GM19395 (cell line): ENCODE results near the gene LATS2.

Source experiments
- ATAC-seq: cut with Tn5 transposase; IDR thresholded peaks from one replicate; pipeline ENCODE4 v1.9.1; 2021; ENCODE audit warnings: mild to moderate bottlenecking, moderate library complexity; ENCODE audit not compliant: unreplicated experiment

LATS2 gene

GRCh38 chr13:21020176-21020575 lies 41.2 kb downstream of the LATS2 start:
- no peak for ATAC-seq

- ATAC-seq = no peak
These were observed 43.2 kb downstream of the LATS2 start for GRCh38 chr13:21018220-21018619.

DNA sequence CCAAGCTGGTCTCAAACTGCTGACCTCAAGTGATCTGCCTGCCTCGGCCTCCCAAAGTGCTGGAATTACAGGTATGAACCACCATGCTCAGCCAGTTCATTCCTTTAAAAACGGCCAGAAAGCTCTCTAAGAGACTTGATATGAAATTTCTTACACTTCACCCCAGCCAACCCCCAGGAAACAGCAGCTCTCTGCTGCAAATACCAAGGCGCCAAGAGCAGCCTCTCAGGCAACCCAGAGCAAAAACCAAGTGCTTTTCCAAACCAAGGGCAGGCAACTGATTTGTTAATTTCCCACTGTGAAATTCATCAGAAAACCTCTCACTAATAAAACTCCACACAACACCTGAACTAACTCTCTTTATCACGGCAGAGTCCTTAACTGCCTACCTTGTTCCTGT lies 44.9 kb downstream of the LATS2 start:
- ATAC-seq = no peak

DNA sequence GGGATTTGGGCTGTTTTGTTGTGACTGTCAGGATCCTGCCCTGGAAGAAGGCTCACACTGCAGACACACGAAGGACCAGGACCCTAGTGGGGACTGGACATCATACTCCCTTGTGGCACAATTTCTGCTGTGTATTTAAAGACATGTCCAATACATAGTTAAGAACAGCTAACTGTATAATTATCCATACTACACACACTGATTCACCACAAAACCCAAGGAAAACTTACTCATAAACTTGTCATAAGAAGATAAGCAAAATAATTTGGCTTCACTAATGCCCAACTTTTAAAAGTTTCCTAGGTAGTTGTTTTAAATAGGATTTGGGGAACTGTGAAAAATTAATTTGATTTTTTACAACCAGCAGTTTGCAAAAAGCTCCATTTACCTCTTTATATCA lies 46.1 kb downstream of the LATS2 start:
- ATAC-seq = no peak

DNA sequence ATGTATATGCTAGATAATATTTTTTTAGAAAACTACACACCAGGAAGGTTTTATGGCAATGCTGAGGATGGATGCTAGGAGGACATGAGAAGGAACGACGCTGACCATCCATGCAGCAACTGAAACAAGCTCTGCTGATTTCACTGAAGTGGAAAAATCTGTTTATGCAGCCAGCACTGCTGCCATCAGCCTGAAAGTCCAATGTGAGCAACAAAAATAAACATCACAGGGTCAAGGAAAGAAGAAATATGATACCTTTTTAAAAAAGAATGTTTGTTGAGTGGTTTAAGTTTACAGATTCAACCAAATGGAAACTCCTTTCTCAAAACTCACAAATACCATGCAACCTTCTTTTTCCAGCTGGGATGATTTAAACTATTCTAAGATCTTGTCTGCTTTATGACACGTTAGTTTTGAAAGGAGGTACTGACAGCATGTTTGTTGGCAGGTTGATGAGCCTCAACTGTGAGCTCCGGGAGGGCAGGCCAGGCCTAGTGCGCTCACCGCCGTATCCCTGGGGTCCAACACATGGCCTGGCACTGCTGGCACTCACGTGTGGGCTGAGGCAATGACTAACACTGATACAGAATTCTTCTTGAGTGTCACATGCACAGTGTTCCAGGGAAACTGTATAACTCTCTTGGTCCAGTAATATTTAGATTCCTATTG lies 46.8 kb downstream of the LATS2 start:
- ATAC-seq = no peak

DNA sequence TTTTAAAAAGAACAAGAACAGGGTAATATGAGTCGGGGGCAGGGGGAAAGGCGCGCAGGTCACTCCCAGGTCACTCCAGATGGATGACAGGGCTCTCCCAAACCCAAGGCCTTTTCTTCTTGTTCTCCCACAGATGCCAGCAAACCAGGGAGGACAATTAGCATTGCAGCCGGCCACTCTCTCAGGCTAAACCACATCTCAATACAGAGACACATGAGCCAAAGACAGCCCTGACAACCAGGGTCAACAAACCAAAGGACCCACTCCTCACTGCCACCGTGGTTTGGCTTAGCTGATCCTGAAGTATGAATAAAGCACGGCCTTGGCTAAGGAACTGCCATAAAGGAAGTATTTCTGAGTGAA lies 47.3 kb downstream of the LATS2 start:
- ATAC-seq = no peak

DNA sequence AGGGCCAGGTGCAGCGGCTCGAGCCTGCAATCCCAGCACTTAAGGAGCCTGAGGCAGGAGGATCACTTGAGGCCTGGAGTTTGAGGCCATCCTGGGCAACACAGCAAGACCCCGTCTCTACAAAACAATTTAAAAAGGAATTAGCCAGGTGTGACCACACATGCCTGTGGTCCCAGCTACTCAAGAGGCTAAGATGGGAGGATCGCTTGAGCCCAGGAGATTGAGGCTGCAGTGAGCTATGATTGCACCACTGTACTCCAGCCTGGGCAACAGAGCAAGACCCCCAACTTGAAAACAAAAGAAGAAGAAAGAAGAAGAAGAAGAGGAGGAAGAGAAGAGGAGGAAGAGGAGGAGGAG lies 47.7 kb downstream of the LATS2 start:
- no peak for ATAC-seq

DNA sequence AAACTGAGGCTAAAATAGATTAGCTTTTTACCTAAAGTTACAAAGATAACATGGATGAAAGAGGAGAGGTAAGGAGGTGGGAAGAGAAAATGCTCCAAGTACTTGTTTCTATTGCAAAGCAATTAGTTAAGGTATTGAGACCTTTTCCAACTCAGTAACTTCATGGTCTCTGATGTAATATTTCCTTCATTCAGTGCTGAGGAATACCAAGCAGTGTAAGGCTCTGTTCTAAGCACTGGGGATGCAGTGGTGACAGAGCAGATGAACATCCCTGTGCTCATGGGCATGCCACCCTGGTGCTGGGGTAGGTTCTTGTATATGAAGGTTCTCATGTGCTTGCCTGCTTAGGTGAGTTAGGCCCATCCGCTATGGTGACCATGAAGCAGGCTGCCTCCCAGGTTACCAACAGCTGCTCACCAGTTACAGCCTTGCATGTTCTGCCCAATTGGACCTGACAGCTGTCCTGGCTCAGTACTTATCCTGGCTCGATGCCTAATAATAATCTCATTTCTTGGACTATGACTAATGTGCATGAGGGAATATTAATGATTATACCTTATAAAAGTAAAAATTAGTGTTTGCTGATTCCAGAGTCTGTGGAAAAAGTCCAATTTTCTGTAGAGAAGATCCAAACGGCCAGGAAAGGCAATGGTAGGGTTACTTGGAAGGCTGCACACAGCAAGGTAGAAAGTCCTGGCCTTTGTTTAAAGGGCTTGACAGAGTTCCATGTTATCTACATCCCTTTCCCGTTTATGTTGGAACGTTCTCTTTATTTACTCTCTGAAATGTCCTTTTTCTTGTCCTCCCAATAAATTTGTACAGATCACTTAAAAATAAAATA lies 48.3 kb downstream of the LATS2 start:
- no peak for ATAC-seq

DNA sequence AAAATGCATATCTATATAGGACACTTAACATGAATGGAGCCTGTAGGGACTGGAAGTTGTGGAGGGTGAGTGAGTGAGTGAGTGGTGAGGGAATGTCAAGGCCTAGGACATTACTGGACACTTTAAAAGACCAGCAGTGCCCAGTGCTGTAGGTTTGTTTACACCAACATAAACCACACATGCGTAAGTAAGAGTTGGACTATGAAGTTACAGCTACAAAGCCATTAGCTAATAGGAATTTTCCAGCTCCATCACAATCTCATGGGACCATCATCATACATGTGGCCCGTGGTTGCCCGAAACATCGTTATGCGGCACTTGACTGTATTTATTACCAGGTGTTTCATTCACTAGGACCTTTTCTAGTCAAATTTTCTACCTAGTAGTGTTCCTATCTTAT lies 49.2 kb downstream of the LATS2 start:
- ATAC-seq = no peak

DNA sequence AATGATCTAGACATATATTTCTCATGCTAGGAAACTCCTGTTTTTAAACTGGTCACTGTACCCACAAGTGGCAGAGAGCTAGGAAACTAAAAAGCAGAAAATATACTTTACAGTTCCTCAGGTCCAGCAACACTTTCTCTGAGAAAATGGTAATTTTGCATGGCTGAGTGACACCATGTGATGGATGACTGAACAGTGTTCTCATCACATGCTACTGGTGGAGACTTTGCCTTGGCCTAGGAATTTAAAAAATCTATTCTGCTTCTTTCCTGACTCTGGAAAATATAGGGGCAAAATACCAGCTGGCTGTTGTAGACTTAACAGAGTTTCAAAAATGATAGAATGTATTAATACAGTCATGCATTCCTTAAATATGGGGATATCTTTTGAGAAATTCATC lies 50.0 kb downstream of the LATS2 start:
- no peak for ATAC-seq

GRCh38 chr13:21010621-21011020 lies 50.8 kb downstream of the LATS2 start:
- ATAC-seq = no peak

DNA sequence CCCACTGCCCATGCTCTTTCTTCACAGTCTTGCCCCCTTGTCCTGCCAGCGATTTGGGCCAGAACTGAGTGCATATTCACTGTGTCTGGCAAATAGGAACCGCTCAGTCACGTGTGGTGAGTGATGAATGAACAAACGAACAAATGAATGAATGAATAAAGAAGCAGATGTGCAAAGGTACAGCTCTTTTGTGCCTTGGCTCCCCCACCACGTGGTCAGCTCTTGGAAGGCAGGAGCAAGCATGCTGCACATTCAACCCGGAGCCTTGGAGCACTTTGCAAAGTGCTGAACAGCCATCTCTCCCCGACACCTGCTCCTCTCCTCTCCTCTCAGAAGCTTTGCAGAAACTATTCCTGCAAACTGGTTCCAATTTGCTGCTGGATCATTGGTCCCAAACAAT lies 52.4 kb downstream of the LATS2 start:
- no peak for ATAC-seq

DNA sequence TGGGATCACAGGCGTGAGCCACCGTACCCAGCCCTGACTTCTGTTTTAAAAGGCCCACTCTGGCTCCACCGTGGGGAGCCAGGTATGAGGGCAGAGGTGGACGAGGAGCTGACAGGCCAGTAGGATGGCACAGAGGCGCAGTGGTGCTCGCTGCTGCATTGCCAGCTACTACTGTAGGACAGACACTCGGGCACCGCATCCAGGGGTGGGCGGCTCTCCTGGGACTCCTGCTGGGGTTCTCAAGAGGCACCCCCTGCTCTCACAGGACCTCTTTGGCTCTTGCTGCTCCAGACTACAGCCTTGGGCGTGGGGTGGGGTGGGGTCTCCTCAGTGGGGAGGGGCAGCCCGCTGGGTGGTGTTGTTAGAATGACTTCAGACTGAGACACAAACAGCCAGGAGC lies 53.4 kb downstream of the LATS2 start:
- ATAC-seq = no peak

GRCh38 chr13:21006141-21007005 lies 55.0 kb downstream of the LATS2 start:
- ATAC-seq = no peak

DNA sequence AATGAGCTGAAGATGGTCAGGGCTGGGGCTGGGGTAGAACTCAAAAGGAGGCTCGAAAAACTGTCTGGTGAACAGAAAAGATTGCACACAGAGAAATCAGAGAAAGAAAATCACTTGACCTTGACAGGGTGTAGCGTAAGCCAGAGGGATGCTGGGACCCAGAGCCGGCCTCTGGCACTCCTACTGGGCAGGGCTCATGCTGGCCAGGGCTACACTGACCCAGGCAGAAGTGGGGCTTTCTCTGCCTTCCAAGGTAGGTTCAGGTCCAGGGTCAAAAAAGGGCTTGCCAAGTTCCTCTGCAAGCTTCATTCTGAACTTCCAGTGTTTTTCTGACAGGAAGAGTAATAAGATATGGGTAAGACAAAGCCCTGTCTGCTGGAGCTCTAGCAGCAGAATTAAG lies 56.2 kb downstream of the LATS2 start:
- ATAC-seq = no peak

DNA sequence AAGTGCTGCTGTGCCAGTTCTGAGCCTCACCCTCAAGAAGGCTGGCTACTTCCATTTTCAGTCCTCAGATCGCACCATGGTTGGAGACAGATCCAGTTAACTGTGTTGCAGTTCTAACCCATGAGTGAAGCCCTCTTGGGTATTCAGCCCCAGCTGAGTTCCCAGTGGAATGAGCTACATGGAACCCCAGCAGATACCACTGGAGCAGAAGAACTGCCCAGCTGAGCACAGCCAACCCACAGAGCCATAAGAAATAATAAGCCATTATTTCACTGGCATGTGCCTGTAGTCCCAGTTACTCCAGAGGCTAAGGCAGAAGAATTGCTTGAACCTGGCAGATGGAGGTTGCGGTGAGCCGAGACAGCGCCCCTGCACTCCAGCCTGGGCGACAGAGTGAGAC lies 59.9 kb downstream of the LATS2 start:
- ATAC-seq = no peak

GRCh38 chr13:21000647-21001046 lies 60.7 kb downstream of the LATS2 start:
- no peak for ATAC-seq

- ATAC-seq = no peak
These were observed 62.6 kb downstream of the LATS2 start for GRCh38 chr13:20998649-20999415.

DNA sequence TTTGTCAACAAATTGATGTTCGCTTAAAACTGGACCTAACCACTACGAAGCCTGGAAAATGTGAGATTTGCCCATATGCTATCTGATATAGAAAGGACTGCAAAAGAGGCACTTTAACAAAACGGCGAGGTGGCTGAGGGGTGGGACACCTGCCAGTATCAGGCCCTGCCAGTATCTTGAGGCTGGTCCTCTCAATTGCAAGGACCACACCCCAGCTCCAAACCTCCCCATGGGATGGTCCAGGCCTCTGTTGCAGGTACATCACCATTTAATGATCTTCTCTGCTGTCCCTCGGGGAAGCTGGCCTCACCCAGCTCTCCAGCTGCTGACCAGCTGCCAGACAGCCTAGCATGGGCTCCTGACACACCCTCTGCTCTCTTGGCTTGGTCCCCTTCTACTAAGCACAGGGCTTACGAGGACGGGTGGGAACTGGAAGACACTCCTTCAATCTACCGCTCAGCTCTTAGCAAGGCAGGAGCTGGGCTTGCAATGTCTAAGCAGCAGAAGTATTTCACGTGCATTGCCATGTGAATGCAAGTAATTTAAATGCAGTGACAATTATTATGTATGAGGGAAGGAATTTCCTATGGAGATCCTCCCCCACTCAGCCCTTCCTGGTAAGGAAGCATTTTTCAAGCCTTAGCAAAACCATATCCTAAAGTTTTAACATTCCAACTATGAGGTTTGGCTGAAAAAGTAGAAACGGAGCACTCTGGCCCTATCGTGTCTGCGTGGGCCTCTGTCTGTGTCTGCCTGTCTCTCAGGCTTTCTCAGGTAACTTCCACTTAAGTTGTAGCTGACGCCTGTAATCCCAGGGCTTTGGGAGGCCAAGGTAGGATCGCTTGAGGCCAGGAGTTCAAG lies 63.9 kb downstream of the LATS2 start:
- ATAC-seq = no peak

DNA sequence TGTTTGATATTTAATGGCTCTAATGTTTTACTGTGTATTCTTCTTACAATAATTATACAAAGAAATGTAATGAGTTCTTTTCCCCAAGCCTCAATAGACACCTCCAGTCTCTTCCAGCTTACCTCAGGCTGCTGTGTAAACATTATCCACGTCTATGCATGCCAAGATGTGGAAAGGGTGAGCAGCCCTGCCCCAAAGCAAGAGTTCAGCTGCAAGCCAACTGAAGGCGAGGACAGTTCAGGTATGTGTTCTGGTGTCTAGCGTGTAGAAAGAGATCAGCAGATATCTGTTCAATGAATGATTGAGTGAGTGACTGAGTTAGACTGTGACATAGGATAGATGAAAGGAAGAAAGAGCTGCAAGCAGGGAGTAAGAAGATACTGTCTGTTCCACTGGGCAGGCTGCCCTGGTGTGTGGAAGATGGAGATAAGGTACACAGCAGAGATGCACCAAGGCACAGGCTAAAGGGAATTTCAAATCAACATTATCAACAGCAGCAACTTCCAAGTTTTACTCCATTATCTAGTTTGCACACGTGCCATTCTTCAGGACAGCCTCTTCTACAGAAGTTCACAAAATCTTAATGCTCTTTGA lies 66.0 kb downstream of the LATS2 start:
- no peak for ATAC-seq
